Esophagus squamous epithelium (tissue), 4 donors: Measurements from ENCODE around the gene PRELID2.

Experiments
- POLR2A ChIP-seq, 4 donors: fragments of 450-650 bp; IDR thresholded peaks; one replicate each; pipeline ENCODE4 v1.6.1; 2017; ENCODE audit warnings: antibody characterized with exemption in 4 of 4, mild to moderate bottlenecking in 4 of 4, moderate library complexity in 3 of 4
- TF ChIP-seq, protein P1 (sequence below), 6 experiments: fragments of 450-650 bp in 4 of 6; fragments of 200-600 bp in 2 of 6; sonication (generic) in 2 of 6; IDR thresholded peaks; one replicate each; pipeline ENCODE4 v1.5.1; 2016 to 2019; ENCODE audit warnings: antibody characterized with exemption in 6 of 6, mild to moderate bottlenecking in 4 of 6, moderate library complexity in 4 of 6

GRCh38 chr5:145830594-145830993, 4.5 kb downstream of the PRELID2 start:
- no peak for TF ChIP-seq POLR2A (IDR thresholded peaks at IDR 0.05)
- TF ChIP-seq, protein P1, sequence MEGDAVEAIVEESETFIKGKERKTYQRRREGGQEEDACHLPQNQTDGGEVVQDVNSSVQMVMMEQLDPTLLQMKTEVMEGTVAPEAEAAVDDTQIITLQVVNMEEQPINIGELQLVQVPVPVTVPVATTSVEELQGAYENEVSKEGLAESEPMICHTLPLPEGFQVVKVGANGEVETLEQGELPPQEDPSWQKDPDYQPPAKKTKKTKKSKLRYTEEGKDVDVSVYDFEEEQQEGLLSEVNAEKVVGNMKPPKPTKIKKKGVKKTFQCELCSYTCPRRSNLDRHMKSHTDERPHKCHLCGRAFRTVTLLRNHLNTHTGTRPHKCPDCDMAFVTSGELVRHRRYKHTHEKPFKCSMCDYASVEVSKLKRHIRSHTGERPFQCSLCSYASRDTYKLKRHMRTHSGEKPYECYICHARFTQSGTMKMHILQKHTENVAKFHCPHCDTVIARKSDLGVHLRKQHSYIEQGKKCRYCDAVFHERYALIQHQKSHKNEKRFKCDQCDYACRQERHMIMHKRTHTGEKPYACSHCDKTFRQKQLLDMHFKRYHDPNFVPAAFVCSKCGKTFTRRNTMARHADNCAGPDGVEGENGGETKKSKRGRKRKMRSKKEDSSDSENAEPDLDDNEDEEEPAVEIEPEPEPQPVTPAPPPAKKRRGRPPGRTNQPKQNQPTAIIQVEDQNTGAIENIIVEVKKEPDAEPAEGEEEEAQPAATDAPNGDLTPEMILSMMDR (IDR thresholded peaks at IDR 0.05): no peak
